ENCODE results near the gene TMEM9.

DNA sequence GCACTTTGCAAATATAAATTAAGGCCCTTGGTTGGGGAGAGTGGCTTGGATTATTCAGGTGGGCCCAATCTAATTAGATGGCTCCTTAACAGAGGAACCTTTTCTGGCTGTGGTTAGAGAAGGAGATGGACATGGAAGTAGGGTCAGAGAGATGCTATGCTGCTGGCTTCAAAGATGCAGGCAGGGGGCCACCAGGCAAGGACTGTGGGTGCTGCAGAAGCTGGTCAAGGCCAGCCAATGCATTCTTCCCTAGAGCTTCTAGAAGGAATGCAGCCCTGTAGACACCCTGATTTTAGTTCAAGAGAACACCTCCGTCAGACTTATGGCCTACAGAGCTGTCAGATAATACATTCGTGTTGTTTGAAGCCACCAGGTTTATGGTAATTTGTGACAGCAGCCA is 3.7 kb upstream of the TMEM9 start:
- no peak for TF ChIP-seq EZH2 (IDR thresholded peaks at IDR 0.05)
- TF ChIP-seq POLR2AphosphoS5 (IDR thresholded peaks at IDR 0.05; ENCODE audit: borderline replicate concordance, low read depth, low read length), result no peak

Measured in SK-N-MC (cell line).